Measurements from ENCODE around the gene MOB1B. TPM values are rescaled to one million over a fixed set of nuclear protein-coding genes. Genes with fewer than 3 reads are reported as not detected.
A peak's percentile ranks its signal among the peaks of the same experiment; 100 is the strongest.
"Not testable (repeated sequence)": the region's sequence is repeated elsewhere in the genome, so short reads cannot be mapped to it uniquely, and the experiment has no call there.

The MOB1B gene
- polyA plus RNA-seq, 5 donors: 31.2 to 53.5 (median 45.5) TPM

GRCh38 chr4:70948665-70949260 lies 46.6 kb downstream of the MOB1B start:
- no peak for DNase-seq

- DNase-seq: no peak
Measured at GRCh38 chr4:70954032-70954431, 51.9 kb downstream of the MOB1B start.

- no peak for DNase-seq
Measured at GRCh38 chr4:70956549-70957210, 54.5 kb downstream of the MOB1B start.

GRCh38 chr4:70958681-70959080 lies 56.5 kb downstream of the MOB1B start:
- DNase-seq: no peak

GRCh38 chr4:70969076-70969475 lies 66.9 kb downstream of the MOB1B start:
- DNase-seq: no peak

- DNase-seq: no peak
Measured at GRCh38 chr4:70976252-70976651, 74.1 kb downstream of the MOB1B start.

- DNase-seq: no peak
Measured at GRCh38 chr4:70979445-70980008, 77.4 kb downstream of the MOB1B start.

- no peak for DNase-seq
Measured at GRCh38 chr4:70980196-70980595, 78.0 kb downstream of the MOB1B start.

- DNase-seq: no peak
Measured at GRCh38 chr4:70984106-70984505, 81.9 kb downstream of the MOB1B start.

GRCh38 chr4:70984589-70984988 lies 82.4 kb downstream of the MOB1B start:
- DNase-seq: no peak

- DNase-seq: no peak
Measured at GRCh38 chr4:70991596-70991995, 89.4 kb downstream of the MOB1B start.

GRCh38 chr4:70992391-70992881 lies 90.3 kb downstream of the MOB1B start:
- no peak for DNase-seq

- peak; percentile 94 to 96 for DNase-seq
Measured at GRCh38 chr4:70993181-70994068, 91.3 kb downstream of the MOB1B start, which contains the start of gene DCK. TSS of gene DCK (plus strand) at chr4:70993649. CDS start at chr4:70993836, 187 bp downstream.

GRCh38 chr4:70994069-70994366 lies 91.8 kb downstream of the MOB1B start:
- DNase-seq: no peak

- DNase-seq: no peak
Measured at GRCh38 chr4:70994387-70995099, 92.4 kb downstream of the MOB1B start.

- DNase-seq: no peak
Measured at GRCh38 chr4:70996018-70996360, 93.8 kb downstream of the MOB1B start.

- DNase-seq: no peak
Measured at GRCh38 chr4:70997036-70997435, 94.9 kb downstream of the MOB1B start.

- no peak for DNase-seq
Measured at GRCh38 chr4:70997546-70997945, 95.4 kb downstream of the MOB1B start.

- not testable (repeated sequence) for DNase-seq
Measured at GRCh38 chr4:70999639-71000038, 97.5 kb downstream of the MOB1B start.

- not testable (repeated sequence) for DNase-seq
Measured at GRCh38 chr4:71001363-71001762, 99.2 kb downstream of the MOB1B start.

GRCh38 chr4:71004281-71004851 lies 102.2 kb downstream of the MOB1B start:
- DNase-seq: no peak

Measured in right lung (tissue), 5 donors.